NCI-H2107 treated with DMSO at 0.1 percent for 48 hours (cell line): ENCODE measurements around the gene LRRC9.
"Not testable (repeated sequence)": the region's sequence is repeated elsewhere in the genome, so short reads cannot be mapped to it uniquely, and the experiment has no call there.

ENCODE experiments used
- DNase-seq: peaks from one replicate; lab custom pipeline; 2025; ENCODE audit not compliant: unreplicated experiment; lab: John Stamatoyannopoulos, UW

LRRC9 gene

GRCh38 chr14:59919570-59920377 is at the start of gene LRRC9:
Gene LRRC9, plus strand, starts transcription at chr14:59920144.
- DNase-seq: peak; percentile 87

GRCh38 chr14:59870277-59871165 is 49.4 kb upstream of the LRRC9 start, which contains the start of gene RTN1:
Gene RTN1, minus strand, starts transcription at chr14:59870776. Its CDS starts 146 bp downstream, at chr14:59870630.
- DNase-seq: peak; percentile 93

- no peak for DNase-seq
Measured at GRCh38 chr14:59871166-59871495, 48.8 kb upstream of the LRRC9 start.

- DNase-seq: no peak
Measured at GRCh38 chr14:59882957-59883356, 37.0 kb upstream of the LRRC9 start.

- DNase-seq: no peak
Measured at GRCh38 chr14:59890676-59891075, 29.3 kb upstream of the LRRC9 start.

- DNase-seq: no peak
Measured at GRCh38 chr14:59895721-59896120, 24.2 kb upstream of the LRRC9 start.

- DNase-seq: peak; percentile 72
Measured at GRCh38 chr14:59897757-59898383, 22.1 kb upstream of the LRRC9 start.

- no peak for DNase-seq
Measured at GRCh38 chr14:59900556-59900955, 19.4 kb upstream of the LRRC9 start.

GRCh38 chr14:59904184-59904583 is 15.8 kb upstream of the LRRC9 start:
- no peak for DNase-seq

- no peak for DNase-seq
Measured at GRCh38 chr14:59905188-59905587, 14.8 kb upstream of the LRRC9 start.

GRCh38 chr14:59912443-59912842 is 7.5 kb upstream of the LRRC9 start:
- no peak for DNase-seq

GRCh38 chr14:59913187-59913586 is 6.8 kb upstream of the LRRC9 start:
- no peak for DNase-seq

- peak; percentile 76 for DNase-seq
Measured at GRCh38 chr14:59918824-59919569, 947 bp upstream of the LRRC9 start.

- DNase-seq: no peak
Measured at GRCh38 chr14:59920378-59920683, 387 bp downstream of the LRRC9 start.

GRCh38 chr14:59925797-59926196 is 5.9 kb downstream of the LRRC9 start:
- no peak for DNase-seq

- no peak for DNase-seq
Measured at GRCh38 chr14:59926534-59926933, 6.6 kb downstream of the LRRC9 start.

GRCh38 chr14:59931237-59931636 is 11.3 kb downstream of the LRRC9 start:
- no peak for DNase-seq

- no peak for DNase-seq
Measured at GRCh38 chr14:59936145-59936544, 16.2 kb downstream of the LRRC9 start.

- no peak for DNase-seq
Measured at GRCh38 chr14:59939828-59940227, 19.9 kb downstream of the LRRC9 start.

GRCh38 chr14:59942296-59942862 is 22.4 kb downstream of the LRRC9 start:
- not testable (repeated sequence) for DNase-seq

- DNase-seq: no peak
Measured at GRCh38 chr14:59944909-59945308, 25.0 kb downstream of the LRRC9 start.
